Posterior vena cava (tissue), 2 donors: Measurements from ENCODE around the gene RIPOR3. TPM values are rescaled to one million over a fixed set of nuclear protein-coding genes. Genes with fewer than 3 reads are reported as not detected.

Source experiments
- DNase-seq: peaks from one replicate; pipeline ENCODE4 v3.0.0-alpha.2; 2020; ENCODE audit warnings: low spot score
- intact Hi-C, 2 donors: fragments of 100-400 bp; cut with DNase I; formaldehyde crosslinking; loops; one replicate each; pipeline versions ENCODE4 v1.14.1 to v1.14.2; 2022 to 2023
- total RNA-seq, 2 donors: library from RNA; stranded (reverse); fragmentation: NEBNext Ultra II Directional; extraction: Animal tissue kit (Norgen Biotek cat#: 25700); gene quantifications; one replicate each; pipeline ENCODE4 v1.2.1, GENCODE V29; 2021
- donor health status: DM: yes; HTN: yes; CAD: no.
- donor health status: DM: yes; HTN: yes; CAD: no.

The RIPOR3 gene
- total RNA-seq, 2 donors from 2014 or later: 10.6 to 11.2 TPM

DNA sequence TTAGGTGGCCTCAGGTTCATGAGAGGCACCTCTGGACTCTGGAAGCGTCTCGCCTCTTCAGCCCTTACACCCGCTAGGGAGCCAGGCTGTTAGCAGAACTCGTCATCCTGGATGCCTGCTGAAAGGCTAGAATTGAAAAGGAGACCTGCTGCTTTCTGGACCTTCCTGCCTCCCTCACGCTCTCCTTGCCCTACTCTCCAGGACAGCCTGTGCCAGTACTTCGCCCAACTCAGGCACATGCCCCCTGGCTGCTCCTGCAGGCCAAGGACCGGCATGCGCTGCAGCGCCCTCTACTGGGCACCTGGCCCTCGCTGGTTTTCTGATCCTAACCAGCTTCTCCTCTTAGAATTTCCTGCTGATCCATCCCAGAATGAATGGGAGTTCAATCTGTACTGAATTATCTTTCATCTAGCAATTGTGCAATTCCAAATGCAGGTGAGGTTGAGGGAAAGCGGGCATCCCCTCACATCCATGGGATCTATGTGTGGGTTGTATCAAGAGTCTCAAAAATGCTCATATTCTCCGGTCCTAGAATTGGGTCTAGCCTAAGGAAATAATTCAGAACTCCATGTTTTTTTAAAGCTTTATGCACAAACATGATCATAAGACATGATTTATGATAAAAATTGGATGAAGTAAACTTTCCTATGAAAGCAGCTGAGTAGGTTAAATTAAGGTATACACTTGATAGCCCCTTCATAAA, 103.2 kb downstream of the RIPOR3 start:
- intact Hi-C loops: loop anchor here in 1 of 2 donors (5.0 kb wide), 1 partner anchor 159 kb away; no protein-coding TSS in a partner anchor
- DNase-seq: peak; percentile 90

DNA sequence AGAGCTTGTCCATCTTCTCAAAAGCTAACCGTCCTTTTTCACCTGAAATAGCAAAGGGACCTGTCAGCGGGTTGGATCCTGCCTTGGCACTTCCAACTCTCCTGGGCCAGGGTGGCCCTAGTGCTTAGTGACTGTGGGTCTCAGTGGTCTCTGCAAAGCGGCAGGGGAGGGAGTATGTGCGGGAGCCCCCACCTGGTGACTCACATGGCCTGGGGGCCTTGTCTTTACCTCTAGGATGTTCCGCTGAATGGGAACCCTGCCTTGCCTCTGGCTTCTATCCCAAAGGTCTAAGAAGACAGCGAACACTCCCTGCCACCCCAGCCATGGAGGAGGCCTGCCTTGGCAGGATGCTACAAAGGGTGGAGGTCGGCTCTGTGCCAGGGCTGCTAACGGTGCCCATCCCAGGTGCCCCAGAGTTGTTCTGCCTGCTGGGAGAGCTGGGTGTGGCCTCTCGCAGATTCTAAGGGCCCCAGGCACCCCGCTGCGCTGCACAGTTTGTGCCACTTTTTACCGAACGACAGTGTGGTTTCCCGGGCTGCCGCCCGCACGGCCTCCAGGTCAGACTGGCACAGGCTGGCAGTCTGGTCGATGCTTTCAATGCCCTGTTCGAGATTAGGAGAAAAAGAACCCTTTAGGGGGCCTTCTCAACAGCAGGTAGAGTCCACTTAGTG, 103.9 kb downstream of the RIPOR3 start:
- intact Hi-C loops: loop anchor here in 1 of 2 donors (5.0 kb wide), 1 partner anchor 160 kb away; no protein-coding TSS in a partner anchor
- peak; percentile 67 for DNase-seq

DNA sequence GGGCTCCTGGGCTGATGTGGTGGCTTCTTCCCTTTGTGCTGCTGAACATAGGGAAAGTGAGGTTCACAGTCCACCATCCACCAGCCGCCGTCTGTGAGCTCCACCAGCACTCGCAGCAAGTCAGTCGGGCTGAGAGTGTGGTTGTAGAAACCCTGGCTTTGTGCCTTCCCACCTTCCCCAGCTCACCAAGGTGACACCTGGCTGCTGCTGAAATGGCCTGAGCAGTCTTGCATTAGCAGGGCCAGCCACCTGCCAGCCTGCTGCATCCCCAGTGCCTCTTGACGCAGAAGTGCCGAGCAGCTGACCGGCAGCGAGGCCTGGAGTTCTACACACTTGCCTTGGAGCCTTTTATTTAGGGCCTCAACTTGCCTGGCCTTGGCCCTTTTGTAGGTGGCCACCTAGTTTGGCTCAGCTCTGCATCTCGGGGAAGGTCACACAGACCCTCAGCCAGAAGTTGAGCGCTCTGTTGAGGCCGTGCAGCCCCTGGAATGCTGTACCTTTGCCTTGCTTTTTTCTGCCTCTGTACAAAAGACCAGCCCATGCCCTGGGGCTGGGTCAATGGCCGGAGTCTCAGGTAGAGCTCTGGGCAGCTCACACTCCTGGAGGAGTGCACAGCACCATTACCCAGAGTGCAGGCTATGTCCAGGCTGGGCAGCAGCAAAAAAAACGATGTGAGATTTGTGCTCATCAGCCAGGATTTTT, 104.7 kb downstream of the RIPOR3 start:
- DNase-seq: no peak
- intact Hi-C loops: loop anchor here in 1 of 2 donors (5.0 kb wide), 1 partner anchor 161 kb away; no protein-coding TSS in a partner anchor

DNA sequence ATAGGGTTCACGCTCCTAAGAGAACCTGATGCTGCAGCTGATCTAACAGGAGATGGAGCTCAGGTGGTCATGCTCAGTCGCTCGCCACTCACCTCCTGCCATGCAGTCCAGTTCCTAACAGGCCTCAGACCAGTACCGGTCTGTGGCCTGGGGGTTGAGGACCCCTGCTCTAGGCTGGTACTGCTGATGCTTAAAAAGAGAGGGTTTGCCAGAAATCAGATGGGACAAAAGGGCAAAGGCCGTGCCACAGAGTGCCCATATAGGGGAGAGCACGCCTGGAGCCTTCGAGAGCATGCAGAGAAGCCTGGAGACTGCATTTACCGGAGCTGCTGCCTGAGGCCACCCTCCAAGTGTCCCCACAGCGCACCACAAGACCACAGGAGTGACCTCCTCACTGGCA, 105.7 kb downstream of the RIPOR3 start:
- intact Hi-C loops: loop anchor here in 1 of 2 donors (5.0 kb wide), 1 partner anchor 162 kb away; no protein-coding TSS in a partner anchor
- no peak for DNase-seq

DNA sequence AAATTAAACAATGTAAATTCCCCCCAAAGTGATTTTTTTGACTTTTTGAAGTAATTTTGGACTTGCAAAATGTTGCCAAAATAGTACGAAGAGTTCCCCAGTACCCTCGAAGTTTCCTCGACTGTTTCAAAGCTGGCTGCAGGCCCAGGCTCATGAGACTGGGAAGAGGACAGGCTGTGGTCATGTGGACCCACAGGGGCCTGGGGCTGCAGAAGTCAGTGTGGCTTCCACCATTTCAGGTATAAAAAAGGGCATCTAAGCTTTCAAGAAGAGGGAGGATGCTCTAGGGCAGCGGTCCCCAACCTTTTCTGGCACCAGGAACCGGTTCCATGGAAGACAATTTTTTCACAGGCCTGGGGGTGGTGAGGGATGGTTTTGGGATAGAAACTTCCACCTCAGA, 106.1 kb downstream of the RIPOR3 start:
- DNase-seq: peak; percentile 36
- intact Hi-C loops: loop anchor here in 1 of 2 donors (5.0 kb wide), 1 partner anchor 162 kb away; no protein-coding TSS in a partner anchor

DNA sequence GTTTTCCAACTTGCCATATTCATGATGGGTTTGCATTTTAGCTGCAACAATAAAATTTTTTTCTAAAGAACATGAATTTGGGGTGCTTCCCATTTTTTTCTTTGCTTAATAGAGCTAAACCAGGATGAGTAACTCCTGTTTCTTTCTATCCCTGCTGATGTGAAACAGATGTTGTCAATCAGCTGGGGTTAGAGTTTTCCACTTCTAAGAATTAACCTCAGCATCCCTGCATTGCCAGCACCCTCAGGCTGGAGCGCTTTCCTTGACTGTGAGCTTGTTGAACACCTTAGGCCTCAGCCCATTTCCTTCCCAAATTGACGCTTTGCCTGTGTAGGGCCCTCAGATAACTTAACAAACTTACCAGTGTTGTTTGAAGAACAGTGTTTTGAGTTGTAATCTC, 106.7 kb downstream of the RIPOR3 start:
- DNase-seq: peak; percentile 13
- intact Hi-C loops: loop anchor here in 1 of 2 donors (5.0 kb wide), 1 partner anchor 163 kb away; no protein-coding TSS in a partner anchor

DNA sequence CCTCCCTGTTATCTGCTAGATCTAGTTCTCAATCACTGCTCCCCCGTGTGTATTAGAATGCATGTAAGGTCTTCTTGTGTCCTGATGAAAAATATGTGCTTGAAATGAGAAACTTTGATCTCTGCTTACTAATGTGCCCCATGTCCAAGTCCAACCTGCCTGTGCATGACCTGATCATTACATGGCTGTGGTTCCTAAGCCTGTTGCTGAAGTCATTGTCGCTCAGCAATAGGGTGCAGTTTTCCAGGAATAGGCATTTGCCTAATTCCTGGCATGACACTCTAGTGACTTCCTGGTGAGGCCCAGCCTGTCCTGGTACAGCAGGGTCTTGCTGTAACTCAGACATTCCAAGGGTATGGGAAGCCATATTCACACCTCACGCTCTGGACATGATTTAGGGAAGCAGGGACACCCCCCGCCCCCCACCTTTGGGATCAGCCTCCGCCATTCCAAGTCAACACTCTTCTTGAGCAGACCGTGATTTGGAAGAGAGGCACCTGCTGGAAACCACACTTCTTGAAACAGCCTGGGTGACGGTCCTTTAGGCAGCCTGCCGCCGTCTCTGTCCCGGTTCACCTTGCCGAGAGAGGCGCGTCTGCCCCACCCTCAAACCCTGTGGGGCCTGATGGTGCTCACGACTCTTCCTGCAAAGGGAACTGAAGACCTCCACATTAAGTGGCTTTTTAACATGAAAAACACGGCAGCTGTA, 107.7 kb downstream of the RIPOR3 start:
- DNase-seq: peak; percentile 65
- intact Hi-C loops: no loop called here

DNA sequence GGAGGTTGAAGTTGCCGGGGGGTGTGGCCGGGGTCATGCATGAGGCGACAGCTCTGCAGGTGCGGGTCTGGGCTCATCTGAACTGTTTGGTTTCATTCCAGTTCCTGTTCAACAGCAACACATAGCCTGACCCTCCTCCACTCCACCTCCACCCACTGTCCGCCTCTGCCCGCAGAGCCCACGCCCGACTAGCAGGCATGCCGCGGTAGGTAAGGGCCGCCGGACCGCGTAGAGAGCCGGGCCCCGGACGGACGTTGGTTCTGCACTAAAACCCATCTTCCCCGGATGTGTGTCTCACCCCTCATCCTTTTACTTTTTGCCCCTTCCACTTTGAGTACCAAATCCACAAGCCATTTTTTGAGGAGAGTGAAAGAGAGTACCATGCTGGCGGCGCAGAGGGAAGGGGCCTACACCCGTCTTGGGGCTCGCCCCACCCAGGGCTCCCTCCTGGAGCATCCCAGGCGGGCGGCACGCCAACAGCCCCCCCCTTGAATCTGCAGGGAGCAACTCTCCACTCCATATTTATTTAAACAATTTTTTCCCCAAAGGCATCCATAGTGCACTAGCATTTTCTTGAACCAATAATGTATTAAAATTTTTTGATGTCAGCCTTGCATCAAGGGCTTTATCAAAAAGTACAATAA, 108.6 kb downstream of the RIPOR3 start:
- intact Hi-C loops: no loop called here
- peak; percentile 52 for DNase-seq

DNA sequence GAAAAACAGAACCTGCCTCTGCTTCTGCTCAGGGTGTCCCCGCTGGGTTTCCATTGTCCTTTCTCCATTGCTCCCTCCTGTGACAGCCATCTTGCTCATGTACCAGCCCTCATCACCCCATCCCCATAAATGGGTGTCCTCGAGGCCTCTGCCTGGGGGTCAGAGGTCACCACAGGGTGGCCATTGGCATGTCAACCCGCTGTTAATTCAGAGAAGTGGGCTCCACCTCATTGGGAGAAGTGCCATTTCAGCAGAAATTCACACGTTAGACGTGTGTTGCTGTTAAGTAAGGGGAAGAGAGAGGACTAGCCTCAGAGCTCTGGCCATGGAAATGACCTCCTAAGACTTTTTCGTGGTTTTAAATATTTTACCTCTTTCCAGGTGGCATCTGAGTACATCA, 109.2 kb downstream of the RIPOR3 start:
- intact Hi-C loops: no loop called here
- DNase-seq: peak; percentile 76

DNA sequence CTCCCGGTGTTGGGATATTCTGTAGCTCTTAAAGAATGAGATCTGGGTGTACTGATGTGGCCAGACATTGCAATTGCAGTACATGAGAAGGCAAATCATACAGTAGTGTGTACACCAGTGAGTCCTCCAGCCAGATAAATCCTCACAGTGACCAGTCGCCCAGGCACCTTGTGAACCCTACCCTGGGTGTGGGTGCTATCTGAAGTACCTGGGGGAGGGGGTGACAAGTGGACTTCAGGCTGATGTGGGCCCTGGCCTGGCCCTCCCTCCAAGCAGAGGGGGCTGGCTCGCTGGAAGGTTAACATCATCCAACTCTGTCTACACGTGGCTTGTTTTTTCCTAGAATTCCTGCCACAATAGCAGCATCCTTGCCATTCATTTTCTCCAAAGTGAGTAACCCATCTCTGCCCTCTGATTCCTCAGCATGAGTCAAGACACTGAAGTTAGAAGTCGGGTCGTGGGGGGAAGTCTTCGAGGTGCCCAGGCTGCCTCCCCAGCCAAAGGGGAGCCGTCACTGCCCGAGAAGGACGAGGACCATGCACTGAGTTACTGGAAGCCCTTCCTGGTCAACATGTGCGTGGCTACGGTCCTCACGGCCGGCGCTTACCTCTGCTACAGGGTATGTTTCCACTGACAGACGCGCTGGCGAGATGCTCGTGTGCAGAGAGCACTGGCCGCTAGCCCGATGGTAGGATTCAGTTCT, 110.3 kb downstream of the RIPOR3 start:
- intact Hi-C loops: no loop called here
- DNase-seq: peak; percentile 74

DNA sequence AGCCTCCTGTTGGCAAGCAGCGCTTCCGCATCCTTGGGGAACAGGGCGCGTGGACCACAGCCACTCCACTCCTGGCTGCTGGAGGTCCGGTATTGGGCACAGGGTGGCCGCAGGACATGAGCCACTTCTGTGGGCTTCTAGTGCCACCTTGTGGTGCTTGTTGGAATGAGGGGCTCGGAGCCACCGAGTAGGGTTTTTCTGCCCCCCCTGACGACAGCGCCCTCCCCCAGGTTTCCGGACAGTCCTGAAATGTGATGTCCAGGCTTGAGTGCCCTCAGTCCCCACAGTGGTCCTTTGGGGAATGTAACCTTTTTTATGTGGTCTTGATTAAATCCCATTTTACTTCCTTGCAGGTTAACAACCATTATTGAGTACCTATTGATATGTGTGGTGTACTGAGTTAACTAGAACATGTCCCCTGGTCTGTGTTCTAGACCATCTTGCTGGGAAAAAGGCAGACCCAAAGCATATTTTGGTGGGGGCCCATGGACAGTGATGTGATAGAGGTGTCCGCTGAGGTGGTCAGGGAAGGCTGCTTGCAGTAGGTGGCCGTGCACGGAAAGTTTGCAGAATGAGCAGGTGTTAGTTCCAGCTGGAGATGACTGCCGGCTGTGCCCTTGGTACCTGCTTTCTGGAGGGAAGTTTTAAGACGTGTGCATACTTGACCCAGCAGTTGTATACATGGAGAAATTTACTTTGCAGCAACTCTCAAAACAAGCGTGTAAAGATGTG, 111.2 kb downstream of the RIPOR3 start:
- DNase-seq: peak; percentile 88
- intact Hi-C loops: no loop called here

DNA sequence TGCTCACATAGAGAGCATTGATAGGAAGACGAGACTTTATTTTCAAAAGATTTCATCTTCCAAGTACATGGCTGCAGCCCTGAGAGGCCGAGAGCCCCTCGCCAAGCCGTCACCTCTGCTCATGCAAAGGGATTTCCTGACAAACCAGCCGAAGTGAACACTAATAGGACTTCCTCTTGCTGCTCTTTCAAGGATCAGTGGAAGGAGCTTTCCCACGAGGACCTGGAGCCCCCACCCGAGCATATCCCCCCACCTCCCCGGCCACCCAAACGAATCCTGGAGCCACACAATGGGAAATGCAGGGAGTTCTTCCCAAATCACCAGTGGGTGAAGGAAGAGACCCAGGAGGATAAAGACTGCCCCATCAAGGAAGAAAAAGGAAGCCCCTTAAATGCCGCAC, 111.8 kb downstream of the RIPOR3 start:
- intact Hi-C loops: loop anchor here (5.0 kb wide), 2 partner anchors 97 to 392 kb away; no protein-coding TSS in a partner anchor
- DNase-seq: peak; percentile 60

DNA sequence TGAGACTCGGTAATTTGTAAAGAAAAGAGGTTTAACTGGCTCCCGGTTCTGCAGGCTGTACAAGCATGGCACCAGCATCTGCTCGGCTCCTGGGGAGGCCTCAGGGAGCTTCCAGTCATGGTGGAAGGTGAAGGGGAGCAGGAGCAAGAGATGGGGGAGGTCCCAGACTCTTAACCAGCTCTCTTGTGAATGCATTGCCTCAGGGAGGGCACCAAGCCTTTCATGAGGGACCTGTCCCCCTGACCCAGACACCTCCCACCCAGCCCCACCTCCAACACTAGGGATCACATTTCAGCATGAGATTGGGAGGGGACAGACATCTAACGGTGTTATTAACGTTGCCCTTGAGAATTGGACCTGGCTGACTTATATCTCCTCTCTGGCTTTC, 112.6 kb downstream of the RIPOR3 start:
- DNase-seq: peak; percentile 22
- intact Hi-C loops: loop anchor here (5.0 kb wide), 2 partner anchors 96 to 391 kb away; no protein-coding TSS in a partner anchor

DNA sequence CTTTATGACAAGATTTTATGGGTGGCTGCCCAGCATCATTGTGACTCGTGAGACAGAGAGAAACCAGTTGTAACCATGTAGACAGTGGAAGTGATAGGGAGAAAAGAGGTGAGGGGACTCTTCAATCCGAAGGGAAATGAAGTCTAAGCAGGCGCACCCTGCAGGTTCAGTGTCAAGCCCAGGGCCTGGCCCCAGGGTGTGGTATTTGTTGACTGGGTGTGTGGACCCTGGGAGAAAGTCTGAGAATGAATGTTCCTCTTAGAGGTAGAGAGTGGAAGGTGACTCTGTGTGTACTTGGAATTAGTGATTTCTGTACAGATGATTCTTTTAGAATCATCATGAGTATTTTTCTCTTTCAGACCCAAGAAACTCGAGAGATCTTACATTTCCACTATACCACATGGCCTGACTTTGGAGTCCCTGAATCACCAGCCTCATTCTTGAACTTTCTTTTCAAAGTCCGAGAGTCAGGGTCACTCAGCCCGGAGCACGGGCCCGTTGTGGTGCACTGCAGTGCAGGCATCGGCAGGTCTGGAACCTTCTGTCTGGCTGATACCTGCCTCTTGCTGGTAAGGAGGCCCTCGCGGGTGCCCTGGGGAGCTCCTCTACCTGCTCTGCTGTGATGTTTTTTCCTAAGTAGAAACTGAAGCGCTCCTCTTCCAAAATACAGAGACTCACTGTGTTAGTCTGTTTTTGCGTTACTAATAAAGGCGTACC, 113.1 kb downstream of the RIPOR3 start:
- intact Hi-C loops: loop anchor here (5.0 kb wide), 2 partner anchors 96 to 391 kb away; no protein-coding TSS in a partner anchor
- peak; percentile 66 for DNase-seq

DNA sequence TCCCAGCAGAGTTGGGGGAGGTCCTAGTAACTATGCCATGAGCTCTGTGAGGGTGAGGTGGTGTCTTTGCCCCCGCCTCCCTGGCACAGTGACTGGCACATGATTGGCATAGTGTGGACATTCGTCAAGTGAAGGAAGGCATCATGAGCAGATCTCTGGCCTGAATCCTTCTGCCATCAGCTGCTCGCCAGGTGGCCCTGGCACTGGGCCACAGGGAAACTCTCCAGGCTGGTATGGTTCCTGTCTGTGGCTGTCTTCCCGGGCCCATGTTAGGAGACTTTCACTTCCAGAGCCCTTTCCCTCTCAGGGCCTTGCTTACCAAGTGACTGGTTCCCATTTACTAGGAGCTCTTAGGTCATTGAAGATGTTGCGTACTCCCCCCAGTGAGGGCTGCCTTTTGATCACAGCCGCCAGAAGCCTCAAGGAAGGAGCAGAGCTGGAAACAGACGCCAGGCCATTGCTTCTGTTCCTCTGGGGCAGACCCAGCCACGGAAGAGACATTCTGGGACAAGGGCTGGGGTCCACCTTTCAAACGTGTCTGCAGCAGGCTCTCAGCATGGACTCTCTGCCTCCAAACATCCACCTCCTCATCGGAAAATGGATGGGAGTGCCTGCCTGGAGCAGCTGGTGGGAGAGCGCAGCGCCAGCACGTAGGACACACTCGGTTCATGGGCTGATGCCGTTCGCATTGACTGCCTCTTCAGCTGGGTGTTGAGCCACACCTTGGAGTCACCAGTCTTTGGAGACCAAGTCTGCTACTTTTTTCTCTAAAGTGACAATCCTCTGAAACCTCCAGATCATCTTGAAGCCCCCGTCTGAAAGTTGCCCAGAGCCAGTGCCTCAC, 113.9 kb downstream of the RIPOR3 start:
- intact Hi-C loops: loop anchor here (5.0 kb wide), 2 partner anchors 95 to 390 kb away; no protein-coding TSS in a partner anchor
- DNase-seq: peak; percentile 55
